NCI-H226 (cell line): ENCODE measurements around the gene CYBB.
A peak's percentile ranks its signal among the peaks of the same experiment; 100 is the strongest.

Experiments used
- DNase-seq: peaks from one replicate; pipeline ENCODE4 v3.0.0-alpha.2; 2015

Gene CYBB

DNA sequence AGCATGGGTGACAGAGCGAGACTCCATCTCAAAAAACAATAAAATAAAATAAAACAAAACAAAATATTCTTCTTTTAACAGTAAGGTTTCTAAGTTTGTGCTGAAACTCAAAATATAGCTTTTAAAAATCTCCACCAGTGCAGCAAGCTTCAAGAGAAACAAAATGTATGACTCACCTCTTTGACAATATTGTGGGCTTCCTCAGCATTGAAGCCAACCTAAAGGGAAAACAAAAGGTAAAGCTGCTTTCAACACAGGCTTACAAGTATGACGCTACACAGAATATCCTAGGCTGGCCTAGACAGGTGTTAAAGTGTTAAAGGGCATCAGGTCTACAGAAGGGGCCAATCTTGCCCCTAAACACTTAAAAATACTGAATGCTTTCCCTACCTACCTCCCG is 66.3 kb downstream of the CYBB start:
- no peak for DNase-seq

- DNase-seq, result no peak
Observed at GRCh38 chrX:37846558-37846933, 66.7 kb downstream of the CYBB start.

DNA sequence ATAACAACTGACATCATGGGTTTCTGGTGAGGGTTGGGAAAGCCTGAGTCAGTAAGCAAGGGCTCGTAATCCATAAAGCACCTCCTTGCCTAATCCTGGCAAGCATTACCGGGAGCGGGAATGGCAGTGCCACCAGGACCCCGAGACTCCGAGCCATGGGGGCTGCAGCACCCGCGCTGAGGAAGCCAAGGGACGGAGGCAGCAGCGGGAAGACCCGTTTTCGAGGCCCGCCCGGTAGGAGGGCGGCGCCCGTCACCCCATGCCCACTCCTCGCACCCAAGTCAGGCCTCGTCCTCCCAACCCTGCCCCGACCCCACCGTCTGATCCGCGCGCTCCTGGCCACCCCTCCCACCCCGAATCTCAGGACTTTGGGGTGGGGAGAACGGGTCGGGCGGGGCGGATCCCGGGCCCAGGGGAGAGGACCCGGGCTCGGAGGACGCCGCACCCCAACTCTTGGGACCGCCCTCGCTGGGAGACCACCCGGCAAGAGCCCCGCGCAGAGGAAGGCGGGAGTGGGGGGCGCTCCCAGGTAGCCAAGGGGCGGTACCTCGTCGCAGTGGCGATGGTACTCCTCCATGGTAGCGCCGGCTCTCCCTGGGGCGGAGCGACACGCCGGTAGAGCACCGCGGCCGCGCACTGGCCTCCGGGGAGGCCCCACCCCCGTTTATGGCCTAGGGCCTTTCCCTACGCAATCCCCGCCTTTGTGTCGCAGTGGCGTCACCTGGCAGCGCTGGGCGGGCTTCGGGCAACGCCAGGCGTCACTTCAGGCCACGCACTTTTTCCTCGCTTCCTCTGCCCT is 67.3 kb downstream of the CYBB start, which contains the start of gene DYNLT3:
Gene DYNLT3 (minus strand): TSS at position 638 of the 799 bp plus-strand sequence. CDS start 61 bp downstream, at position 577.
- peak; percentile 12 for DNase-seq

- DNase-seq, result no peak
Observed at GRCh38 chrX:37847733-37848197, 67.9 kb downstream of the CYBB start.

- DNase-seq, result no peak
Observed at GRCh38 chrX:37854148-37854547, 74.3 kb downstream of the CYBB start.

GRCh38 chrX:37854748-37855147 is 74.9 kb downstream of the CYBB start:
- DNase-seq, result no peak

DNA sequence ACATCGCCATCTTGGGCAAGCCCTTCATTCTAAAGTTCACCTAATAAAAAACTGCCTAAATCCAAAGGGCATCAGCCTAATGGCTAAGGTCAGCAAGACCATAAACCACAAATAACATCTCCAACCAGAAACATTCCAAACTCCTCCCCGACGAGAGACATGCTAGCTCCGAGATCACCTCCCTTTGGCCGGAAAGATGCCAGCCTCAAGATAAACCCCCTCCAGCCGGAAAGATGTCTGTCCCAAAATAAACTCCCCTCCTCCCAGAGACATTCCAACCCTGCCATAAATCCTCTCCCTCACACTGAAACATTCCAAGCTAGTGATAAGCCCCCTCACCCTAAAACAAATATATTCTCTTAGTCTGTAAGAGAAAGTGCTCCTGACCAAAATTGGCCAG is 80.9 kb downstream of the CYBB start:
- peak; percentile 3 for DNase-seq

DNA sequence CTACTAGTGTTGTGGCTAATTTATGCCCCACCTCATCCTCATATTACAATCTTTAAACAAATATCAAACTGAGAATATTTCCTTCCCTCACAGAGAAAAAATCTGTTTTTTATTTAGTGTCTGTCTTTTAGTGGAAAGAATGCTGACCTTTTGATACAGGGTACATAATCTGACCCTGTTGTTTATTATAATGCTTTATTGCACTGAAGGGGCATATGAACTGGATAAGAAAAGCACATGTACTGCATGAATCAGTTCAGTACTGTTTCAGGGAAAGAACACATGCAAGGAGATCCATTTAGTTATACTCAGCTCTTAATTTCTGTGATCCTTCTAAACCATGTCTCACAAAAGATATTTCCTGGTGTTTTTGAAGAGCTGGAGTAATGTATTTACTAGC is 83.0 kb downstream of the CYBB start:
- no peak for DNase-seq
